ENCODE data around the gene CCDC175. TPM values are rescaled to one million over a fixed set of nuclear protein-coding genes. Genes with fewer than 3 reads are reported as not detected.

Gene CCDC175
- total and polyA plus RNA-seq, 10 of the 15 experiments (the other 5 are each of a cell fraction or from before 2014, with no cell fraction given), result not detected

GRCh38 chr14:59622631-59623030 lies 46.0 kb upstream of the CCDC175 start:
- no peaks in the 10 kb centered on the region for H4K20me1 ChIP-seq (ENCODE audit: control insufficient read depth, insufficient read depth)
- BruUV-seq (replicated peaks), result no TSS peak

More at GRCh38 chr14:59622631-59623030, 46.0 kb upstream of the CCDC175 start:
- SMC1A ChIA-PET (ENCODE audit: uncharacterized antibody, unreplicated experiment), result interaction anchor here (2.0 kb wide), 1 partner anchor 10 kb away, joined by 7 read pairs; no protein-coding TSS in a partner anchor
- WGBS (ENCODE audit: insufficient coverage, insufficient replicate concordance, low lambda C conversion rate, missing lambda C conversion rate), result 0% methylated on average over 2 of the region's 2 CpGs
- Histone ChIP-seq H3K4me3 (no peak overlapping the region), H3K4me2 (ENCODE audit: control insufficient read depth, insufficient read depth) (no peak overlapping the region), H3K9ac (ENCODE audit: control insufficient read depth, insufficient read depth, low read length) (no peak overlapping the region), H3K36me3 (ENCODE audit: control insufficient read depth in 2 of 2, insufficient read depth in 2 of 2, low read length in 1 of 2) (no peaks in the 10 kb centered on the region), H3K27me3 (replicated peaks in 1 of 2; ENCODE audit: control insufficient read depth in 2 of 2, insufficient read depth in 2 of 2, low read length in 1 of 2) (no peaks in the 10 kb centered on the region), H2AFZ (ENCODE audit: control insufficient read depth, low read depth, low read length) (no peak overlapping the region), H3K9me3 (replicated peaks; ENCODE audit: control insufficient read depth, insufficient read depth, low read length) (no peaks in the 10 kb centered on the region), H3K4me1 (ENCODE audit: control insufficient read depth, insufficient read depth, low read length) (no peaks in the 10 kb centered on the region), H3K79me2 (ENCODE audit: control insufficient read depth, insufficient read depth, low read length) (no peaks in the 10 kb centered on the region), H3K27ac (ENCODE audit: control insufficient read depth, insufficient read depth) (no peak overlapping the region)
- POLR2A ChIA-PET, result no interaction called here
- in situ Hi-C loops (cut with MboI), result no loop called here
- CTCF ChIA-PET, result no interaction called here
- TF ChIP-seq TAF1 (IDR thresholded peaks at IDR 0.05; ENCODE audit: borderline replicate concordance, low read depth, low read length), result no peak
- TF ChIP-seq EP300 (IDR thresholded peaks at IDR 0.05; ENCODE audit: borderline replicate concordance in 1 of 2, control insufficient read depth in 1 of 2, low read depth in 2 of 2, low read length in 2 of 2), result no peak
- TF ChIP-seq CBX5 (IDR thresholded peaks at IDR 0.05; ENCODE audit: low read depth), result no peak
- no peak for TF ChIP-seq NFYB (IDR thresholded peaks at IDR 0.05; ENCODE audit: insufficient read depth, low read depth, low read length)
- no peak for TF ChIP-seq ZNF207 (IDR thresholded peaks at IDR 0.05; ENCODE audit: borderline replicate concordance)
- TF ChIP-seq E2F4 (IDR thresholded peaks at IDR 0.05; ENCODE audit: low read depth, low read length), result no peak
- TF ChIP-seq BCLAF1 (IDR thresholded peaks at IDR 0.05), result no peak
- TF ChIP-seq ZBED1 (IDR thresholded peaks at IDR 0.05; ENCODE audit: borderline replicate concordance), result no peak
- no peak for TF ChIP-seq NR2C2 (IDR thresholded peaks at IDR 0.05; ENCODE audit: borderline replicate concordance, control insufficient read depth, insufficient read length, low read depth)
- no peak for TF ChIP-seq RELB (IDR thresholded peaks at IDR 0.05; ENCODE audit: low read depth)
- TF ChIP-seq NRF1 (conservative IDR thresholded peaks at IDR 0.05; ENCODE audit: low read depth, low read length), result no peak
- no peak for TF ChIP-seq BCL11A (IDR thresholded peaks at IDR 0.05; ENCODE audit: low read depth, low read length)
- no peak for TF ChIP-seq HCFC1 (IDR thresholded peaks at IDR 0.05; ENCODE audit: low read length)
- TF ChIP-seq ELK1 (IDR thresholded peaks at IDR 0.05; ENCODE audit: low read depth, low read length), result no peak
- DNase-seq (ENCODE audit: low read depth, low spot score) (no peak), FAIRE-seq (no peak), ATAC-seq (no peak)
- intact Hi-C loops (cut with micrococcal nuclease; ENCODE audit: unreplicated experiment), result no loop called here
- RAD21 ChIA-PET (ENCODE audit: unreplicated experiment), result no interaction called here

Data from GM12878 (cell line).